ENCODE results near the gene SMTN. TPM values are rescaled to one million over a fixed set of nuclear protein-coding genes. Genes with fewer than 3 reads are reported as not detected.
A peak's percentile ranks its signal among the peaks of the same experiment; 100 is the strongest.

SMTN gene
- total and polyA plus RNA-seq, 12 donors, result 4.6 to 155 (median 88.9) TPM

DNA sequence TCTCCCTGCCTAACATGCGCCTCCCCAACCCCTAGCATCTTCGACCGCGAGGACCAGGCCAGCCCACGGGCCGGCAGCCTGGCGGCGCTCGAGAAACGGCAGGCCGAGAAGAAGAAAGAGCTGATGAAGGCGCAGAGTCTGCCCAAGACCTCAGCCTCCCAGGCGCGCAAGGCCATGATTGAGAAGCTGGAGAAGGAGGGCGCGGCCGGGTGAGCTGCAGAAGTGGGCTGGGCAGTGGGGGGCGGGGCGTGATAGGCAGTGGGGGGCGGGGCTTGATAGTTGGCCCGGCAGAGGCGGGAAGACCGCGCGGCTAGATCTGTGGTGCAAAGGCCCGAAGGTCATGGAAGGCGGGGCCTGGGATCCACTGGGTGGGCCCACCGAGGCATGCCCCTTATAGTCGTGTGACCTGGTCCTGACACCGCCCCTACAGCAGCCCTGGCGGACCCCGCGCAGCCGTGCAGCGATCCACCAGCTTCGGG is 17.6 kb downstream of the SMTN start:
- Histone ChIP-seq H3K27ac (peak overlapping the region in 1 of 5 donors; percentile 46), H3K4me3 (no peak overlapping the region), H3K9me3 (replicated peaks in 1 of 3) (no peaks in the 10 kb centered on the region), H3K27me3 (no peaks in the 10 kb centered on the region), H3K4me1 (replicated peaks in 1 of 2) (peaks cover 5% of the 10 kb centered on the region in 2 donors), H3K36me3 (replicated peaks in 1 of 2) (peaks cover 0 to 50% of the 10 kb centered on the region in 2 donors)
- no peak for TF ChIP-seq POLR2A (IDR thresholded peaks at IDR 0.05)
- TF ChIP-seq, protein P1, sequence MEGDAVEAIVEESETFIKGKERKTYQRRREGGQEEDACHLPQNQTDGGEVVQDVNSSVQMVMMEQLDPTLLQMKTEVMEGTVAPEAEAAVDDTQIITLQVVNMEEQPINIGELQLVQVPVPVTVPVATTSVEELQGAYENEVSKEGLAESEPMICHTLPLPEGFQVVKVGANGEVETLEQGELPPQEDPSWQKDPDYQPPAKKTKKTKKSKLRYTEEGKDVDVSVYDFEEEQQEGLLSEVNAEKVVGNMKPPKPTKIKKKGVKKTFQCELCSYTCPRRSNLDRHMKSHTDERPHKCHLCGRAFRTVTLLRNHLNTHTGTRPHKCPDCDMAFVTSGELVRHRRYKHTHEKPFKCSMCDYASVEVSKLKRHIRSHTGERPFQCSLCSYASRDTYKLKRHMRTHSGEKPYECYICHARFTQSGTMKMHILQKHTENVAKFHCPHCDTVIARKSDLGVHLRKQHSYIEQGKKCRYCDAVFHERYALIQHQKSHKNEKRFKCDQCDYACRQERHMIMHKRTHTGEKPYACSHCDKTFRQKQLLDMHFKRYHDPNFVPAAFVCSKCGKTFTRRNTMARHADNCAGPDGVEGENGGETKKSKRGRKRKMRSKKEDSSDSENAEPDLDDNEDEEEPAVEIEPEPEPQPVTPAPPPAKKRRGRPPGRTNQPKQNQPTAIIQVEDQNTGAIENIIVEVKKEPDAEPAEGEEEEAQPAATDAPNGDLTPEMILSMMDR (IDR thresholded peaks at IDR 0.05), result no peak
- WGBS, 4 donors, result 46 to 75% (median 52%) methylated on average over 23 to 36 of the region's 36 CpGs
- intact Hi-C loops (cut with DNase I), result no loop called here
- peak in 4 of 7 donors; percentile 57 to 67 (median 62) for DNase-seq

DNA sequence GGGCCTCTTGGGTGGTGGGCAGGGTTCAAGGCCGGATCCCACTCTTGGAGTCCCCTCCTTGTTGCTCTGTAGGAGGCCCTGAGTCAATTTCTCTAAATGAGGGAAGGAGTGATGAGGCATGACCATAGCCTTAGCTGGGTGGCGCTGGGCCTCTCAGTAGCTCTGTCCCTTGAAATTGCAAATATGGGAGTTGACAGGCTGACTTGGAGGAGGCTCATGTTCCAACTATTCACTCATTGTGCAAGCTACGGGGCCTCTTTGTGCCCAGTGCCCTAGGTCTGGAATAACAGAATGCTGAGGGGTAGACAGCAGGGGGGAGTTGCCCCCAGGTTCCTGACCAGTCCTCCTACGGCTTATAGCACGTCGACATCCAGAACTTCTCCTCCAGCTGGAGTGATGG is 18.3 kb downstream of the SMTN start:
- no peak overlapping the region for H3K4me3 ChIP-seq
- H3K36me3 ChIP-seq (replicated peaks in 1 of 2), result peaks cover 0 to 47% of the 10 kb centered on the region in 2 donors
- 90 to 96% (median 92%) methylated on average over 4 to 6 of the region's 6 CpGs for WGBS, 4 donors
- intact Hi-C loops (cut with DNase I), result no loop called here
- no peaks in the 10 kb centered on the region for H3K27me3 ChIP-seq
- H3K4me1 ChIP-seq (replicated peaks in 1 of 2), result peaks cover 5% of the 10 kb centered on the region in 2 donors
- no peaks in the 10 kb centered on the region for H3K9me3 ChIP-seq (replicated peaks in 1 of 3)
- TF ChIP-seq, protein P1 (IDR thresholded peaks at IDR 0.05), result no peak
- TF ChIP-seq POLR2A (IDR thresholded peaks at IDR 0.05), result no peak
- H3K27ac ChIP-seq, result peak overlapping the region in 1 of 5 donors; percentile 46
- no peak for DNase-seq

DNA sequence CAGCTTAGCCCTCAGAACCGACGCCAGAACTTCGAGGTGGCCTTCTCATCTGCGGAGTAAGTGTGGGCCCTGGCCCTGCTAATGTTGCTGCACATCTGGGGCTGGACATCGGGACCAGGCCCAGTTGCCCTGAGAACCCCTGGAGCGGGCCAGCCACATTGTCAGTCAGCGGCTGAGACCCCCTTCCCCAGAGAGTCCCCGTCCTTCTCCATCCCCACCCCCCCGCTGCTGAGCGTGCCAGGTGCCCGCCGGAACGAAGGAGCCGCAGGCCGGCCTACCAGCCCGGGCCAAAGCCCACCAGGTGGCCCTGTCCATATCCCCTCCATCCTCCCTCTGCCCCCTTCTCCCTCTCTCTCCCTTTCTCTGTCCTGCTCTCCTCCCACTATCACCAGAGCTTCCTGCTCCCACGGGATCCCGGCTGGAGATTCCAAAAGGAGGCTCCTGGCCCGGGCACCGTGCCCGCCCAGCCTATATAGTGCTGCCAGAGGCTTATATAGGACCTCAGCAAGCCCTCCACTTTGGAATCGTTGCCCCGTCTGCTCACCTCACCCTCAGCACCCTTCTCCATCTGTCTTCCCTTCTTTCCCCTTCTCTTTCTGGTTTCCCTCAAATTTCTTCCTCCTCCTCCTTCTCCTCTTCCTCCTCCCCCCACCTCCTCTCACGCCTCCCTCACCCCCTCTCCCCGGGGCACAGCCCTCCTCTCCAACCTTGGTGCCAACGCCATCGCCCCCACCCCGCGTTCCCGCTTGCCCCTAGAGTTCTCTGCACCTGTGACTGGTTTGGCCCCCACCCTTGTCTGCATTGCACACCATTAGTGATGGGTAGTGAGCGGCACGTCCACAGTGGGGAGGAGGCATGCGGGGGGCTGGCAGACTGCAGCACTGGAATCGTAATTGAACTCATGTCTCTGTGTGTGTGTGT is 19.0 kb downstream of the SMTN start:
- Histone ChIP-seq H3K4me3 (no peak overlapping the region), H3K9me3 (replicated peaks in 1 of 3) (no peaks in the 10 kb centered on the region), H3K27ac (no peak overlapping the region), H3K4me1 (replicated peaks in 1 of 2) (peaks cover 5% of the 10 kb centered on the region in 2 donors), H3K27me3 (no peaks in the 10 kb centered on the region), H3K36me3 (replicated peaks in 1 of 2) (peaks cover 0 to 49% of the 10 kb centered on the region in 2 donors)
- intact Hi-C loops (cut with DNase I), result no loop called here
- 94 to 96% (median 95%) methylated on average over 21 to 34 of the region's 34 CpGs for WGBS, 4 donors
- DNase-seq, result no peak
- TF ChIP-seq, protein P1 (IDR thresholded peaks at IDR 0.05), result no peak
- TF ChIP-seq POLR2A (IDR thresholded peaks at IDR 0.05), result no peak

DNA sequence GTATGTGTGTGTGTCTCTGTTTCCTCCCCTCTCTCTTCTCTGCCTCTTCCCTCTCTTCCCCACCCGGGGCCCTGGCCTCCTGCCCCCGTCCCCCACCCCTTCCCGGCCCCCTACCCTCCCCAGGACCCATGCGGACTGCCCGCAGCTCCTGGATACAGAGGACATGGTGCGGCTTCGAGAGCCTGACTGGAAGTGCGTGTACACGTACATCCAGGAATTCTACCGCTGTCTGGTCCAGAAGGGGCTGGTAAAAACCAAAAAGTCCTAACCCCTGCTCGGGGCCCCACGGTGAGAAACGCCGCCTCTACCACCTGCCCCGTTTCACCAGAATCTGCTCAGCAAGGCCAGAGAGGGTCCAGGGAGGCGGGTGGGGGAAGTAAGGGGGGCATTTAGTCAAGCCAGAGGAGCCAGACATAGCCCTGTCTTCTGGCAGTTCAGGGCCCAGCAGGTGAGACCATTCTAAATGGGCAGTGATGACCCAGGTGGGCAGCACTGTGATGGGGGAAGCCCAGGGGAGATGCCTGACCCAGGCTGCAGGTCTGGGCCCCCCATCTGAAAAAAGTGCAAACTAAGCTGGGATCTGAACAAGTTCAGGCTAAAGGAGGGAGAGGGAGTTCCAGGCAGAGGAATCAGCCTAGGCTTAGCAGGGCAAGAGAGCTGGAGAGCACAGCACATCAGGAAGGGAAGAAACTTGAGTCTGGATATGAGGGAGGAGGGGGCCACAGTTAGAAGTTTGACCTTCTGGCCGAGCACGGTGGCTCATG is 19.8 kb downstream of the SMTN start:
- no peak for DNase-seq
- Histone ChIP-seq H3K36me3 (replicated peaks in 1 of 2) (peaks cover 0 to 41% of the 10 kb centered on the region in 2 donors), H3K4me3 (no peak overlapping the region), H3K27ac (no peak overlapping the region), H3K27me3 (no peaks in the 10 kb centered on the region), H3K4me1 (replicated peaks in 1 of 2) (peaks cover 5% of the 10 kb centered on the region in 2 donors), H3K9me3 (replicated peaks in 1 of 3) (no peaks in the 10 kb centered on the region)
- intact Hi-C loops (cut with DNase I), result no loop called here
- WGBS, 4 donors, result 88 to 98% (median 95%) methylated on average over 14 to 18 of the region's 18 CpGs
- TF ChIP-seq, protein P1 (IDR thresholded peaks at IDR 0.05), result no peak
